Measurements from ENCODE around the gene ETV2. TPM values are rescaled to one million over a fixed set of nuclear protein-coding genes. Genes with fewer than 3 reads are reported as not detected.
A peak's percentile ranks its signal among the peaks of the same experiment; 100 is the strongest.
"Not testable (repeated sequence)": the region's sequence is repeated elsewhere in the genome, so short reads cannot be mapped to it uniquely, and the experiment has no call there.

The ETV2 gene, protein sequence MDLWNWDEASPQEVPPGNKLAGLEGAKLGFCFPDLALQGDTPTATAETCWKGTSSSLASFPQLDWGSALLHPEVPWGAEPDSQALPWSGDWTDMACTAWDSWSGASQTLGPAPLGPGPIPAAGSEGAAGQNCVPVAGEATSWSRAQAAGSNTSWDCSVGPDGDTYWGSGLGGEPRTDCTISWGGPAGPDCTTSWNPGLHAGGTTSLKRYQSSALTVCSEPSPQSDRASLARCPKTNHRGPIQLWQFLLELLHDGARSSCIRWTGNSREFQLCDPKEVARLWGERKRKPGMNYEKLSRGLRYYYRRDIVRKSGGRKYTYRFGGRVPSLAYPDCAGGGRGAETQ
- total RNA-seq (under 1 TPM; 0.58 to 0.59 TPM), total RNA-seq (0 to 1.2 (median 0.33) reads per million in 172 experiments)
- polyA plus RNA-seq (2013, experiment 1 of 2): 1.8 TPM
- 1.3 TPM for polyA plus RNA-seq (2013, experiment 2 of 2)

DNA sequence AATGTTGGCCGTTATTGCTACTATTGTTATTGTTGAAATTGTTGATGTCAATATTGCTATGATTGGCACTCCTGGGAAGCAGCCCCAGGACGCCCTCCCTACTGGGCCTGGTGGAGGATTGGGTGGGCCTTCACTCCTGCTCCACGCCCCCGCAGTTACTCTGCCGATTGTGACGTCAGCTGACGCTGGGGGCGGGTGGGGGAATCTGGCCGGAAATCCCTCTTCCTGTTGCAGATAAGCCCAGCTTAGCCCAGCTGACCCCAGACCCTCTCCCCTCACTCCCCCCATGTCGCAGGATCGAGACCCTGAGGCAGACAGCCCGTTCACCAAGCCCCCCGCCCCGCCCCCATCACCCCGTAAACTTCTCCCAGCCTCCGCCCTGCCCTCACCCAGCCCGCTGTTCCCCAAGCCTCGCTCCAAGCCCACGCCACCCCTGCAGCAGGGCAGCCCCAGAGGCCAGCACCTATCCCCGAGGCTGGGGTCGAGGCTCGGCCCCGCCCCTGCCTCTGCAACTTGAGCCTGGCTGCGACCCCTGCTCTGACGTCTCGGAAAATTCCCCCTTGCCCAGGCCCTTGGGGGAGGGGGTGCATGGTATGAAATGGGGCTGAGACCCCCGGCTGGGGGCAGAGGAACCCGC is at the start of gene ETV2:
TSS of gene ETV2 (plus strand) at position 231 of the 637 bp plus-strand sequence. CDS start 716 bp downstream, outside the sequence.
- ATAC-seq (ENCODE audit: poor library complexity) (no peak), DNase-seq (peak in 7 of 14 experiments; percentile 10 to 75 (median 30))
- TF ChIP-seq, protein P1, sequence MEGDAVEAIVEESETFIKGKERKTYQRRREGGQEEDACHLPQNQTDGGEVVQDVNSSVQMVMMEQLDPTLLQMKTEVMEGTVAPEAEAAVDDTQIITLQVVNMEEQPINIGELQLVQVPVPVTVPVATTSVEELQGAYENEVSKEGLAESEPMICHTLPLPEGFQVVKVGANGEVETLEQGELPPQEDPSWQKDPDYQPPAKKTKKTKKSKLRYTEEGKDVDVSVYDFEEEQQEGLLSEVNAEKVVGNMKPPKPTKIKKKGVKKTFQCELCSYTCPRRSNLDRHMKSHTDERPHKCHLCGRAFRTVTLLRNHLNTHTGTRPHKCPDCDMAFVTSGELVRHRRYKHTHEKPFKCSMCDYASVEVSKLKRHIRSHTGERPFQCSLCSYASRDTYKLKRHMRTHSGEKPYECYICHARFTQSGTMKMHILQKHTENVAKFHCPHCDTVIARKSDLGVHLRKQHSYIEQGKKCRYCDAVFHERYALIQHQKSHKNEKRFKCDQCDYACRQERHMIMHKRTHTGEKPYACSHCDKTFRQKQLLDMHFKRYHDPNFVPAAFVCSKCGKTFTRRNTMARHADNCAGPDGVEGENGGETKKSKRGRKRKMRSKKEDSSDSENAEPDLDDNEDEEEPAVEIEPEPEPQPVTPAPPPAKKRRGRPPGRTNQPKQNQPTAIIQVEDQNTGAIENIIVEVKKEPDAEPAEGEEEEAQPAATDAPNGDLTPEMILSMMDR (IDR thresholded peaks at IDR 0.05): no peak
- ChIA-PET CTCF (no interaction called here), POLR2A (no interaction called here)
- H3K4me1 Mint-ChIP-seq (ENCODE audit: low read depth): peaks cover 28% of the 10 kb centered on the region
- peaks cover 8% of the 10 kb centered on the region for H3K36me3 Mint-ChIP-seq (ENCODE audit: low read depth)
- H3K9me3 Mint-ChIP-seq: no peaks in the 10 kb centered on the region
- H3K27ac Mint-ChIP-seq: peak within 1 kb of the TSS; percentile 39
- Histone ChIP-seq H3K36me3 (ENCODE audit: insufficient read depth, low read length) (peaks cover 13% of the 10 kb centered on the region), H3K4me3 (ENCODE audit: low read length) (no peak within 1 kb of the TSS), H3K27ac (ENCODE audit: low read depth in 1 of 2, low read length in 2 of 2) (no peak within 1 kb of the TSS), H3K4me1 (ENCODE audit: insufficient read depth, low read length) (peaks cover 46% of the 10 kb centered on the region), H3K9me3 (ENCODE audit: control insufficient read depth in 1 of 2, insufficient read depth in 1 of 2, low read length in 2 of 2) (no peaks in the 10 kb centered on the region), H3K27me3 (ENCODE audit: control insufficient read depth in 1 of 2, insufficient read depth in 2 of 2, low read length in 2 of 2) (no peaks in the 10 kb centered on the region)
- intact Hi-C loops (cut with DNase I, micrococcal nuclease): loop anchor here (2.0 to 5.0 kb wide), 2 partner anchors 29 to 116 kb away; partner anchors contain the start of genes HAUS5 (in 1 of the 2), HSPB6 (in 1 of the 2) and PROSER3 (in 1 of the 2)
- peak within 1 kb of the TSS; percentile 82 for H3K4me3 Mint-ChIP-seq
- H3K27me3 Mint-ChIP-seq: no peaks in the 10 kb centered on the region

DNA sequence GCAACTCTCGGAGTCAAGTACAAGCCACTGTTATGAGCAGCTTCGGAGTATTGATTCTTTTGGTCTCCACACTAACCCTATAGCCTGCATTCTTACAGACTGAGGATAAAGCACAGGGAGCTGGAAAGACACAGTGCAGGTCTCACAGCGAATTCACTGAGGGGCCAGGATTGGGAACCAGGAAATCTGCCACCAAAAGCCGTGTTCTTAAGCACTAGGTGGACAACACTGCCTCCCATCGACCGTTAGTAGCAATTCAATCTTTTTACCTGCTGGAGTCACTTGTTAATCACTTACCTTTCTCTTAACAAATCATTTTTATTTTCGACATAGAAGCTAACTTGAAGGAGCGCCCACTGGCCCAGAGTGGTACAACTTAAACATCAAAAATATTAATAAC is 49.3 kb upstream of the ETV2 start:
- CTCF ChIA-PET: interaction anchor here (0.9 kb wide), 1 partner anchor 43 kb away, joined by 4 read pairs; no protein-coding TSS in a partner anchor
- Histone ChIP-seq H3K27me3 (ENCODE audit: control insufficient read depth in 1 of 2, insufficient read depth in 2 of 2, low read length in 2 of 2) (no peaks in the 10 kb centered on the region), H3K27ac (ENCODE audit: low read depth in 1 of 2, low read length in 2 of 2) (no peak overlapping the region), H3K9me3 (ENCODE audit: control insufficient read depth in 1 of 2, insufficient read depth in 1 of 2, low read length in 2 of 2) (no peaks in the 10 kb centered on the region), H3K36me3 (ENCODE audit: insufficient read depth, low read length) (no peaks in the 10 kb centered on the region), H3K4me1 (ENCODE audit: insufficient read depth, low read length) (no peaks in the 10 kb centered on the region), H3K4me3 (ENCODE audit: low read length) (no peak overlapping the region)
- ATAC-seq (ENCODE audit: poor library complexity) (no peak), DNase-seq (peak in 4 of 14 experiments; percentile 38 to 71 (median 55))
- Mint-ChIP-seq H3K9me3 (no peaks in the 10 kb centered on the region), H3K4me3 (no peak overlapping the region), H3K36me3 (ENCODE audit: low read depth) (no peaks in the 10 kb centered on the region), H3K4me1 (ENCODE audit: low read depth) (no peaks in the 10 kb centered on the region), H3K27me3 (peaks cover 17% of the 10 kb centered on the region), H3K27ac (no peak overlapping the region)
- TF ChIP-seq, protein P1 (IDR thresholded peaks at IDR 0.05): peak; percentile 59
- intact Hi-C loops (cut with DNase I, micrococcal nuclease): loop anchor here (1.0 to 5.0 kb wide), 3 partner anchors 45 to 240 kb away; partner anchors contain the start of gene TMEM147 (in 1 of the 2)
- POLR2A ChIA-PET: no interaction called here

DNA sequence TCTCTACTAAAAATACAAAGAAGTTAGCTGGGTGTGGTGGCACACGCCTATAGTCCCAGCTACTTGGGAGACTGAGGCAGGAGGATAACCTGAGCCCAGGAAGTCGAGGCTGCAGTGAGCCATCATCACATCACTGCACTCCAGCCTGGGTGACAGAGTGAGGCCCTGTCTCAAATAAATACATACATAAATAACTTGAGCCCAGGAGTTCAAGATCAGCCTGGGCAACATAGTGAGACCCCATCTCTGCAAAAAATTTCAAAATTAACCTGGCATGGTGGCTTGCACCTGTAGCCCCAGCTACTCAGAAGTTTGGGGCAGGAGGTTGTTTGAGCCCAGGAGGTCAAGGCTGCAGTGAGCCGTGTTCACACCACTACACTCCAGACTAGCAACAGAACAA is 46.5 kb upstream of the ETV2 start:
- H3K4me3 Mint-ChIP-seq; H3K4me3 ChIP-seq (ENCODE audit: low read length); H3K27me3 ChIP-seq (ENCODE audit: control insufficient read depth in 1 of 2, insufficient read depth in 2 of 2, low read length in 2 of 2); CTCF ChIA-PET; H3K36me3 Mint-ChIP-seq (ENCODE audit: low read depth); H3K4me1 Mint-ChIP-seq (ENCODE audit: low read depth); intact Hi-C loops (cut with DNase I, micrococcal nuclease); H3K27ac ChIP-seq (ENCODE audit: low read depth in 1 of 2, low read length in 2 of 2); POLR2A ChIA-PET; H3K9me3 ChIP-seq (ENCODE audit: control insufficient read depth in 1 of 2, insufficient read depth in 1 of 2, low read length in 2 of 2); H3K9me3 Mint-ChIP-seq; ATAC-seq (ENCODE audit: poor library complexity); DNase-seq; H3K4me1 ChIP-seq (ENCODE audit: insufficient read depth, low read length); H3K27ac Mint-ChIP-seq; H3K36me3 ChIP-seq (ENCODE audit: insufficient read depth, low read length): not testable (repeated sequence)
- peaks cover 11% of the 10 kb centered on the region for H3K27me3 Mint-ChIP-seq
